Measurements from ENCODE around the gene GPR35.

GPR35 gene

DNA sequence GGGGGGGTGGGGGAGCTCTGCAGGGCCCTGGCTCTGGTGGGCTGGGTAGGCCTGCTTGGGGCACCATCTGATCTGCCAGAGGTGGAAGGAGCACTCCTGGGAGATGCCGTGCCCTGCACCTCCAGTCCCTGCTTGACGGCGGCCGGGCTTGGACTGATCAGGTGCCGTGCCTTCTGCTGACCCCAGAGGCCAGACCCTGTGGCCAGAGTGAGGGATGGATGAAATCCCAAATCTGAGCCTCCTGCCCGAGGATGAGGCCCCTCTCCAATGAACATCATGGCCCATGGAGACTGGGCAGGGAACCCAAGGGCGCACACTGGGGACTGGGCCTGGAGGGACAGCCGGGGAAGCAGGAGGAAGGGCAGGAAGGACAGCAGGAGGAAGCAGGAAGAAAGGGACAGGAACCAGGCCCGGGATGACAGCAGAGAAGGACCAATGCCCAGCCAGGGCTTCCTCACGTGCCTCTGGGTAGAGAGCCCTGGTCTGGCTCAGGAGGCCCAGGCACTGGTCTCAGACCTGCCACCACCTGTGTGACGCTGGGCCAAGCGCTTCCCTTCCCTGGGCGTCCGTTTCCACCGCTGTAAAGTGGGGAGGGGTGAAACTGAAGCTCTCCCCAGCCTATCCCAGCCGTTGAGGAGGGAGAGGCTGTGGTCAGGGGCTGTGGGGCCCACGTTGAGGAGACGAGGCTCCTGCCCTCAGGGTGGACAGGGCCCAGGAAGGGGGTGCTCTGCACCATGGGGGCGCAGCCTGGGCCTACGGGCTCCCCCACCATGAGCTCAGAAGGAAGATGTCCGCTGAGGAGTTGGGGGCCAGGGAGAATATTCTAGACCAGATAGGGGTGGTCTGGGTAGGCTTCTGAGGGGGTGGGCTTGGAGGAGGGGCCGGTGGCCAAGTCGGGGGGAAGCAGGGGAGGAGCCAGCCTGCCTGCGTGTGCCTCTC is 1.0 kb upstream of the GPR35 start:
- no peak for DNase-seq (ENCODE audit: low spot score)

DNA sequence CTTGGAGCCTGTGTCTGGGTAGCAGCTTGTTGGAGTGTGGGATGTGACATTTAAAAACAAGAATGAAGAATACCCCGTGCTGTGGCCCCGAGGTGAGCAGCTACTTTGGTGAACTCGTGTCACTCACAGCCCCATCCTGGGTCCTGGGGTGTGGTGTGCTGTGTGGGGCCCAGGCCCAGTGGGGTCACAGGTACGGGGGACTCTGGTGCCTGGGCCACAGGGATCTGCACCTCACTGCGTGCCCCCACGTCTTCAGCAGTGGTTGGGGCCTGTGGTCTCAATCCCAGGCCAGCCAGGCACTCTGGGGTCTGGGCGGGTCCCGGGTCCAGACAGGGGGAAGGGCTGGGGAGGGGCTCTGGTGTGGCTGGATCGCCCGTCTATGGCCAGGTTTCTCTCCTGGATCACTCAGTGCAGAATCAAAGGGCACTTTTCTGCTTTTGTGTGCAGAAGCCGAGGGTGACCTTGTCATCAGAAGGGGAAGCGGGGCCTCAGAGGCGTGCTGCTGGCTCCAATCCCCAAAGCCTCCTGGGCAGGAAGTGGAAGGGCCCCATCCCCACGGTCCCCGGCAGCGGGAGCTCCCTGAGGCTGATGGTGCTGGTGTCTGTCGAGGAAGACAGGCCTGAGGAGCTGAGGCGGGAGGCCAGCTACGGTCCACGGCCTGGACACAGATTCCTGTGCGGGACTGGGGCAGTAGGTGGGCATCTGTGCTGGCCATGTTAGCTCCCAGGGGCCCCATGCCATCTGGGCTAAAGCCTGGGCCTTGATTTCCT is 1.4 kb downstream of the GPR35 start:
- no peak for DNase-seq (ENCODE audit: low spot score)

DNA sequence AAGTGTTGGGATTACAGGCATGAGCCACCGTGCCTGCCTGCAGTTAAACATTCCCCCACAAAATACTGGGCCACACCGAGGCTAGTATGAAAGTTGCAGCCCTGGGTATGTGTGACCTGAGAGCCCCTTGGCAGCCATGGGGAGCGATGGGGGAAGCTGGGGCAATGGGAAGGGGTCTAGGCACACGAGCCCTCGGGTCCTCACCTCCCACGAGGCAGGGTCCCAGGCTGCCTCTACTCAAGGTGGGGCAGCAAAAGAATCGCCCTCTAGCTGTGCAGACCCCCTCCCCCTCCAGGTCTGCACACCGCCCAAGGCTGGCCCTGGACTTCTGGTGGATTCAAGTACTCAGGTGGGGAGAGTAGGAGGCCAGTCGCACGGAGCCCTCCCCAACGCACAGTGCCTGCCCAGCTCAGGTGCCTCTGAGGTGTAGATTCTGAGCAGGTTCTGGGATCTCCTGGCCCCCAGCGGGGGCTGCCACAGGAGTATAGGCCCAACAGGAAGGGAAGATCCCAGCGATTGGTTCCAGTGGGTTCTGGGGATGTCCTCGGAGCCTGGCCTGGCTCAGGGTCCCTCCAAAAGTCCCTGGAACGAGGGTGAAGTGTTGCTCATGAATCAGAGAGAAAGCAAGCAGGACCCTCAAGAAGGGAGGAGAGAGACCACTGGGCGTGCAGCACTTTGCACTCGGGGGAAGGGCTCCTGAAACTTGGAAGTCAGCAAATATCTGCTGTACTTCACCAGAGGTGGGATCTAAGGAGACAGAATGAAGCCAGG is 2.6 kb downstream of the GPR35 start:
- no peak for DNase-seq (ENCODE audit: low spot score)

DNA sequence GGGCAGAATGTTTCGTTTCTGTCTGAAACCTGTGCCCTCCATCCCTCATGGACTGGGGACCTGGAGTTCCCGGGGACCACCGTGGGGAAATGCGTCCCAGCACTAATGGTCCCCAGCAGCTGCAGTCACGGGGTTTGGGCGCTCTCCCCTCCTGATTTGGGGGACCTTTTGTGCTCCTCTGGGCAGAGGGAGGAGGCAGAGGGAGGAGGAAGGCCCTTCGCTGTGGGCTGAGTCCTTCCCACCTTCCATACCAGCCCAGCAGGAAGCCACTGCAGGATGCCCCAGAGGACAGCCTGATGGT is 3.2 kb downstream of the GPR35 start:
- no peak for DNase-seq (ENCODE audit: low spot score)

- no peak for DNase-seq (ENCODE audit: low spot score)
These were observed 3.7 kb downstream of the GPR35 start for GRCh38 chr2:240628808-240629618.

- DNase-seq (ENCODE audit: low spot score) = no peak
These were observed 4.3 kb downstream of the GPR35 start for GRCh38 chr2:240629619-240629967.

GRCh38 chr2:240629968-240630770 is 4.9 kb downstream of the GPR35 start:
- DNase-seq (ENCODE audit: low spot score) = no peak

DNA sequence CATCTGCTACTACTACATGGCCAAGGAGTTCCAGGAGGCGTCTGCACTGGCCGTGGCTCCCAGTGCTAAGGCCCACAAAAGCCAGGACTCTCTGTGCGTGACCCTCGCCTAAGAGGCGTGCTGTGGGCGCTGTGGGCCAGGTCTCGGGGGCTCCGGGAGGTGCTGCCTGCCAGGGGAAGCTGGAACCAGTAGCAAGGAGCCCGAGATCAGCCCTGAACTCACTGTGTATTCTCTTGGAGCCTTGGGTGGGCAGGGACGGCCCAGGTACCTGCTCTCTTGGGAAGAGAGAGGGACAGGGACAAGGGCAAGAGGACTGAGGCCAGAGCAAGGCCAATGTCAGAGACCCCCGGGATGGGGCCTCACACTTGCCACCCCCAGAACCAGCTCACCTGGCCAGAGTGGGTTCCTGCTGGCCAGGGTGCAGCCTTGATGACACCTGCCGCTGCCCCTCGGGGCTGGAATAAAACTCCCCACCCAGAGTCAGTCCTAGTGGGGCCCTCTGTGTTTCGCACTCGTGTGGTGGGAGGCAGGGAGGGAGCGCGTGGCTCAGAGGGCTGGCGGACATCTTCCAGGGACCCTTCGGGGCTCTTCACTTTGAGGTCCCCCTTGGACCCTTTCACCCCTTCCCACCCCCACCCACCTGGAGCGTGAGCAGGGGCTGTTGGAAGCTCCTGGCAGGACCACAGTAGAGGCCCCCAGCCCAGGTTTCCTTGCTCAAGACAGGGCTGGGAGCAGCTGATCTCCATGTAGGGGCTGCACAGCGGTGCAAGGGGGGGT is 5.7 kb downstream of the GPR35 start:
- DNase-seq (ENCODE audit: low spot score) = no peak

- DNase-seq (ENCODE audit: low spot score) = no peak
These were observed 6.4 kb downstream of the GPR35 start for GRCh38 chr2:240631548-240632305.

- no peak for DNase-seq (ENCODE audit: low spot score)
These were observed 7.0 kb downstream of the GPR35 start for GRCh38 chr2:240632306-240632721.

- DNase-seq (ENCODE audit: low spot score) = no peak
These were observed 10.1 kb downstream of the GPR35 start for GRCh38 chr2:240635121-240635997.

DNA sequence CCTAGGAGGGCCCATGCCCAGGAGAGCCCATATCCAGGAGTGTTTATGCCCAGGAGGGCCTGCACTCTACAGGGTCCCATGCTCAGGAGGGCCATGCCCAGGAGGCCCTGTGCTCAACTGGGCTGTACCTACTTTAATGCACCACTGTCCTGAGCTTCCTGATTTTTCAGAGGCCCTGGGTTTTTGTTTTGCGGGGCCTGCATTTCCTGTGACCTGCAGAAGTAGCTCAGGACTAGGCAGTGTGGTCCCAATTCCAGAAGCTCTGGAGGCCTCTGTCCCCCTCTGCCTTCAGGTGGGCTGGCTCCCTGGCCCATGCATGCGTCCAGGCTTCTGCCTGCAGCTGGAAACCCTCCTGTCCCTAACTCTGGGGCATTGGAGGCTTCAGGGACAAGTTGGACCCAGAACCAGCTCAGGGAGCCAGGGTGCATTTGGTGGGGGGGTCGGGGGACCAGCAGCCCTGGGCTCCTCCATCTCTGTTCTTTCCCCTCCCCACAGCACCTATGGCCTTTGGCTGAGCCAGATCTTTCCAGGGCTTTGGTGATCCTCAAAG is 10.8 kb downstream of the GPR35 start:
- DNase-seq (ENCODE audit: low spot score) = no peak

GRCh38 chr2:240636563-240637115 is 11.4 kb downstream of the GPR35 start:
- DNase-seq (ENCODE audit: low spot score) = no peak

GRCh38 chr2:240637116-240637900 is 12.0 kb downstream of the GPR35 start:
- DNase-seq (ENCODE audit: low spot score) = no peak

- no peak for DNase-seq (ENCODE audit: low spot score)
These were observed 12.6 kb downstream of the GPR35 start for GRCh38 chr2:240637901-240638345.

GRCh38 chr2:240638512-240639160 is 13.4 kb downstream of the GPR35 start:
- DNase-seq (ENCODE audit: low spot score) = no peak
